Stimulated activated CD4-positive, alpha-beta T cell treated with anti-CD3 and anti-CD28 coated beads, Interleukin-1b, Interleukin-23, amount 100 ng/mL, for 1 hour (primary cell): Measurements from ENCODE around the gene ENPP1.
"Not testable (repeated sequence)": the region's sequence is repeated elsewhere in the genome, so short reads cannot be mapped to it uniquely, and the experiment has no call there.

Experiments used
- DNase-seq, 2 donors: peaks; one replicate each; pipeline ENCODE4 v3.0.0-alpha.2; 2020; ENCODE audit warnings: low read depth in 2 of 2

Gene ENPP1

DNA sequence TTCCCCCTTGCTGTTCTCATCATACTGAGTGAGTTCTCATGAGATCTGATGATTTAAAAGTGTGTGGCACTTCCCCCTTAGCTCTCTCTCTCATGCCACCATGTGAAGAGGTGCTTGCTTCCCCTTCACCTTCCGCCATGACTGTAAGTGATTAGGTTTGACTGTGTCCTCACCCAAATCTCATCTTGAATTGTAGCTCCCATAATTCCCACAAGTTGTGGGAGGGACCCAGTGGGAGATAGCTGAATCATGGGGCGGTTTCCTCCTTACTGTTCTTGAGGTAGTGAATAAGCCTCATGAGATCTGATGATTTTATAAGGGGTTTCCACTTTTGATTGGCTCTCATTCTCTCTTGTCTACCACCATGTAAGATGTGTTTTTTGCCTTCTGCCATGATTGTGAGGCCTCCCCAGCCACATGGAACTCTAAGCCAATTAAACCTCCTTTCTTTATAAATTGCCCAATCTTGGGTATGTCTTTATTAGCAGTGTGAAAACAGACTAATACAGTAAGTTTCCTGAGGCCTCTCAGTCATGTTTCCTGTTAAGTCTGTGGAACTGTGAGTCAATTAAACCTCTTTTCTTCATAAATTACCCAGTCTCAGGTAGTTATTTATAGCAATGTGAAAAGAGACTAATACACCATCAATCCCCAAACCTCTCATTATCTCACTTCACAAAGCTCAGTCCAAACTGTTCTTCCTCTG, 108.4 kb downstream of the ENPP1 start:
- DNase-seq = not testable (repeated sequence)

DNA sequence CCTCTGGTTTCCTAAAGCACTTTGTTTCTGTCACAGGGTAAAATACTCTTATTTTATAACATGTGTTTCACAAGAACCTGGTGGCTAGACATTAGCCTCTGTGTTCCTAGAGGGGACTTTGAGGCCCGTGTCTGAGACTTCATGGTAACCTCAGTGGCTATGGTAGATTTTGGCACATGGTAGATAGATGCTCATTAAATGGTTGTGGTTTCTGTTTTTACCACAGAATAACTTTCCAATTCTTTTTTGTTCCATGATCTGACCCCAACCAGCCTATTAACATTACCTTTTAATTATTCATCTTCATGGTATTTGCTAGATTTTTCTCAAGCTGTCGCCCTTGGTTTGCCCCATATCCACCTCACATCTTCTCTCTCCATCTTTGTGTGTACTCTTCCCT, 109.0 kb downstream of the ENPP1 start:
- no peak for DNase-seq

DNA sequence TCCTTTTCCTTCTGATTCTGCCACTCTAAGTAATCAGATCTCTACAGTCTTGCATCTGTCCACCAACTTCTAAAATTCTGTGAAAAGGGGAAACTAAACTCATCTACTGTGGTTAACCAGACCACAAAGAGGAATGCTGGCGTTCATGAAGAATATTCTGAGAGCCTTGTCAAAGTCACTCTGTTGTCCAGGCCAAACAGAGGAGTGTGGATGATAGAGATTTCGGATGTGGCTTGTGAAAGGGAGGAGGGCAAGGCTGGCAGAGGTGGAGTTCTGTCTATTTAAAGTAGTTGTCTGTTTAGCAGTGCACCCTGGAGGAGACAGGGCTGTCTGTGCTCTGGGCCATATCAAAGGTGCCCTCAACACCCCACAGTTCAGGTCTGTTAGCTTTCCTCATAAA, 109.5 kb downstream of the ENPP1 start:
- DNase-seq = no peak

DNA sequence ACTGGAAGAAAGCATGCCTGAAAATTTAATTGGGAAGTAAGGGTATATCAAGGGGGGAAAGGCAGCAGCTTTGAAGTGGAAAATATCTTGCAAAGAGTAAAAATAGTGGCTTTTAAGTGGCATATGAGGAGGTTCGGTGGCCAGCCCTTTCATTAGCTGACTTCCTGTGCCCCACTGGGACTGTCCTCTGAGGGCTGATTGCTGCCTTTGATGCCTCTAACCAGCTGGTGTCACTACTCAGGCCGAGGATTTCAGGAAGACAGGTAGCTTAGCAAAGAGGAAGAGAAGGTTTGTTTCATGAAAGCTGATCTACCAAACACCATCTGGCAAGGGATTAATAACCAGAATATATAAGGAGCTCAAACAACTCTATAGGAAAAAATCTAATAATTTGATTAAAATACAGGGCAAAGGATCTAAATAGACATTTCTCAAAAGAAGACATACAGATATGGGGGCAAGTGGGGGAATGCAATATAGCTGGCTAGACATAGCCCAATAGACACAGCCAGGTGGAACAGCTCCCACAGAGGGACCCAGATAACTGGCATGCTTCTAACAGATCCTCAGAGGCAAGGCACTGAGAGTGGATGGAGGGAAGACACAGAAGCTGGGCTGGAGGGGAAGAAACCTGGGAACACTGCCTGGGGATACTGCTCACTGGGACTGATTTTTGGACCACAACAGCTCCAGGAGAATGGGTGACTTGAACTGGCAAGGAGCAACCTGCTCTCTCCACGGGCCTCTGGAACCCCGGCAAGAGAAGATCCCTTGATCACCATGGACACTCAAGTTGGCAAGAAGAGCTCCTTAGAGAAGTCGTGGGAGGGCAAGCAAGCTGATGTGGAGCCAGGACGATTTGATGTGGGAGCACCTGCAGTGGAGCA, 110.2 kb downstream of the ENPP1 start:
- DNase-seq = no peak

DNA sequence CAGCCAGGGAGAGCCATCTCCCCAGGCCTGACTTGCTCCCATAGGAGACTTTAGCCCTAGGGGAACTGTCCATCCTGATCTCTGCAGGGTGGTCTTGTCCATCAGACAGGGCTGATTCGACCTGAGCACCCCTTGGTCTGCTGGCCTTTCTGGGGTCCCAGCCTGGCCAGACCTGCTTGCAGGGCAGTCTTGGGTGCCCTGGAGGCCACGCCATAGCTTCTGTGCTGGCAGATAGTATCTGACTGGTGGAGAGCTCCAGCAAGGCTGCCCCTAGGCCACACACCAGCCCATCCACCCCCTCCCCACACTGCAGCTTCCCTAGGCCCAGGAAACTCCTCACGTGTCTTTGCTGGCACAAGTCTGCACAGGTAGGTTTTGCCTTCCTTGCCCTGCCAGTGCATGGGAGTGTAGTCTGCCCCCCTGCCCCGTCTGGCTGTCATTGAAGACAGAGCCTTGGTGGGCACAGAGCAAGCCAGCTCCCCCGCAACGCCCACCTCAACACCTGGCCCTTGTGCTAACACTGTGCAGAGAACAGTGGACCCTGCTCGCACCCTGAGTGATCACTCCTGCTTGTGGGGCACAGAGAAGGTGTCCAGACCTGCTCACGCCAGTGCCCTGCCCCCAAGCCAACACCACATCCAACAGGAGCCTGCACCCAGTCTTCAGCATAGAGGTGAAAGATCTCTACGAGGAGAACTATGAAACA, 111.0 kb downstream of the ENPP1 start:
- no peak for DNase-seq

DNA sequence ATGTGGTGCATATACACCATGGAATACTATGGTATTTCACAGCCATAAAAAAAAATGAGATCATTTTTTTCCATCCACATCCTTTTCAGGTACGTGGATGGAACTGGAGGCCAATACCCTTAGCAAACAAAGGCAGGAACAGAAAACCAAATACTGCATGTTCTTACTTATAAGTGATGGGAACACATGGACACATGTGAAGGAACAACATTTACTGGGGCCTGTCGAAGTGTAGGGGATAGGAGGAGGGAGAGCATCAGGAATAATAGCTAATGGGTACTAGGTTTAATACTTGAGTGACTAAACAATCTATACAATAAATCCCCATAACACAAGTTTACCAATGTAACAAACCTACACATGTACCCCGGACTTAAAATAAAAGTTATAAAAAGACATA, 112.8 kb downstream of the ENPP1 start:
- no peak for DNase-seq

DNA sequence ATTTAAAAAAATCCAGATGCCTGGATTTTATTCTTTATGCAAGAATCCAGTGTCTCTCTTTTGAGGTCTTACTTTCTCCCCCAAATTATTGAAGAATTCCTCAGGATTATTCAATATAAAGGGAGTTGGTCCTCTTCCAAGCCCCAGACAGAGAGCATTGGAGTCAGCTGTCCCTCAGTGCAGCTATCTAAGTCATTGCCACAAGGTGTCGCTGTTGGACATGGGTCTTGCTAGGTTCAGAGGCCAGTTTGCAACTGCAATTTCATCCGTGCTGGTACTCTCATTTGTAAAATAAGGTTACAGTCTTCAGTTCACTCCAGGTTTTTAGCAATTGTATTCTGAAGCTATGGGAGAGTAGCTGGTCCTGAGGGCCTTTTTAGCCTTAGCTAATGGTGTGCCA, 115.5 kb downstream of the ENPP1 start:
- no peak for DNase-seq

DNA sequence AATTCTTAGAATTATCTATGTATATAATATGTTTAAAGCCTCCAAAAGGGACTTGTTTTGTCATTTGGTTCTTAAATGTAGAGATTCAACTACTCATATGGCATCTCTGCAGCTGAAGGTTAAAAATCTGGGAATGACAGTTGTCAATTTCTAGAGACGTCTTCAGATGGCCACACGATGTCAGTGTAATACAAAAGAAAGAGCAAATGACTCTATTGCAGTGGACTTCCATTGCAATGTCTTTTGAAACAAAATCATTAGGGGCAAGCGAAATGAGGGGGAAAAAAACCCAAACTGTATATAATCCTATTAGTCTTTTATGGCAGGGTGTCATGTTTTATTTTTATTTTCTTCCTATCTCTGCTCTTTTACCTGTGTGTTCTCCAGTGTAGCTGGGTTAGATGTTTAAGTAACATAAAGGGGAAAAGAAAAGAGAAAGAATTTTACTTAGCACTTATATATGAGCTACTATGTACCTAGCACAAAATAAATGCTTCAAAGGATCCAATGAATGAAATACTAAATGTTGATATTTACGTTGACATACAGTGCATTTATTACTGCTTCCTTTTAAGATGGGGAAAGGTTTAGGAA, 117.2 kb downstream of the ENPP1 start:
- no peak for DNase-seq

DNA sequence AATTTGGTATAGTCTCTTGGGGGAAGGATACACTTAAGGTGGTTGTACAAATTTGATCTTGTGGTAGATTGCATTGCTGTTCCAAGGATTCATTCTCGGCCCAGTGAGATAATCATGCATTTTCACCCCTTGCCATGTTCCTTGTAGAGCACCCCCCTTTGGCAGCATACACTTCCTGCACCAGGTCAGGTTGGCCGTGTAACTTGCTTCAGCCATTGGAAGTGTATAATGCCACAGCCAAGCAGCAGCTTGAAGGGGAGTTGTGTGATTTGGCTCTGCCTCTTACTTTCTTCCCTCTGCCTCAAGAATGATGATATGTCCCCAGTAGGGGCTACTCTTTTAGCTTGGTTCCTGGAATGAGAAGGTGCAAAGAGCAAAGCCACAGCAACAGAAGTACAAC, 121.4 kb downstream of the ENPP1 start:
- DNase-seq = no peak

DNA sequence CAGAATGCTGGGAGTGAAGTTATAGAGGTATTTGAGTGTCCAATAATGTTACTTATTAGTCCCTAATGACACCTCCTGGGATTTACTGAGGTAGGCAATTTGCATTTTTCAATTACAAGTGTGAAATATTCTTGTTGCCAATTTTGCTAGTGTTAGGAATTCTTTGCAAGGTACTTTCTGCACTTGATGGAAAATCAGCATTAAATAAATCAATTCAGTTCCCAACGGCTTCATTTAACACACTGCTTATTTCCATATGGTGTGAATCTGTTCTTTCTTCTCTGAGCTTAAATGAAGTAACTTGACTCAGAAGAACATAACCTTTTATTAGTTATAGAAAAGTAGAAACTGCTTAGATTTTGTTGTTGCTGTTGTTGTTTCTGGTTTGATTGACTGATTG, 122.2 kb downstream of the ENPP1 start:
- DNase-seq = no peak

DNA sequence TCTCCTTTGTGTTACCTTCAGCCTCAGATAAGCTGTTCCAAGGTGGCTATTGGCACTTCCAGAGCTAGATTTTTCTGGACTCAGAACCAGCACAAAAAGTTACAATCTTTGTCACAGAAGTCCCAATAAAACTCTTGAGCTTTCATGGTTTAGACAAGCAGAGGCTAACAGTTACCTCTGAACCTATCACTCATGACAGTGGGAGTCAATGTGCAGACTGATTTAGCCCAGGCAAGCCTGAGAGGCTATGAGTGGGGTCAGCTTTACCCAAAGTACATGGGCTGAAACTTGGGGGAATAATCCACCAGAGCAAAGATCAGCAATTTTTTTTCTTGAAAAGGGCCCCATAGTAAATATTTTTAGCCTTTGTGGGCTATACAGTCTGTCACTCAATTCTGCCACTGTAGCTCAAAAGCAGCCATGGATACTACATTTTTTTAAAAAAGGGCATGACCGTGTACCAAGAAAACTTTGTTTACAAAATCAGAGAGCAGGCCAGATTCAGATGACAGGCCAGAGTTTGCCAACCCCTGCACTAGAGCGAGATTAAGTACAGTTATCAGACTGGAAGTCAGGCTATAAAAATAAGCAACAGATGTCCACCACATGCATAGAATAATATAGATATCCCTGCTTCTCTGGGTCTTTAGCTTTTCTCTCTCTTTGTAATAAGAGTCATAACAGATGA, 123.4 kb downstream of the ENPP1 start:
- no peak for DNase-seq

DNA sequence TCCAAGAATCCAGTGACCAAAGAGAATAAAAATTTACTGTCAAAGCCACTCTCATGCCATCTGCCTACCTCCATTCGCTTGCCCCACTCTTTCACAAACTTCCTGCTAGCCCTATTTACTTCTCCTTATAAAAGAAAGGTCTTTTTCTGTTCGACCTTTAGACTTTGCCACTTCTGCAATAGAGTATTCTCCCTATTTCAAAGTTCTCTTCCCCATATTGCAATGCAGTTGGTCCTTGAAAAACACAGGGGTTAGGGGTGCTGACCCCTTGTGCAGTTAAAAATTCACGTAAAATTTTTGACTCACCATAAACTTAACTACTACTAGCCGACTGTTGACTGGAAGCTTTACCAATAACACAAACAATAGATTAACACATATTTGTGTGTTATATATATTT, 128.3 kb downstream of the ENPP1 start:
- no peak for DNase-seq

DNA sequence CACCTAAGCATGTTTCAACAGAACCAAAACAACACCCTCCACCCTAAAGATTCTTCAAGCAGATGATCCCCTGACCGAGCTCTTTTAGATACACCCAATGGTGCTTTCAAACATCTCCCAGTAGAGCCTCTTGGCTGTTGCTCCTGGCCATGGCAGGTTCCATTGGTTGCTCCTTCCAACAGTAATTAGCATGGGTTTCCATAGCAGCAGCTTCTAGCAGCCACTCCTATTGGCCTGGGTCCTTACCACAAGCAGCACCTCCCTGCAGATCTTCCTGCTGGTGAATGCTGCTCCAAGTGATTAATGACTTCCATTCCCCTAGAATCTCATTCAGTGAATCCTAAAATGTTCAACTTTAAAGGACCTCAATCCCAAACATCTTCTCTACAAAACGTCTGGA, 129.4 kb downstream of the ENPP1 start:
- DNase-seq = no peak

DNA sequence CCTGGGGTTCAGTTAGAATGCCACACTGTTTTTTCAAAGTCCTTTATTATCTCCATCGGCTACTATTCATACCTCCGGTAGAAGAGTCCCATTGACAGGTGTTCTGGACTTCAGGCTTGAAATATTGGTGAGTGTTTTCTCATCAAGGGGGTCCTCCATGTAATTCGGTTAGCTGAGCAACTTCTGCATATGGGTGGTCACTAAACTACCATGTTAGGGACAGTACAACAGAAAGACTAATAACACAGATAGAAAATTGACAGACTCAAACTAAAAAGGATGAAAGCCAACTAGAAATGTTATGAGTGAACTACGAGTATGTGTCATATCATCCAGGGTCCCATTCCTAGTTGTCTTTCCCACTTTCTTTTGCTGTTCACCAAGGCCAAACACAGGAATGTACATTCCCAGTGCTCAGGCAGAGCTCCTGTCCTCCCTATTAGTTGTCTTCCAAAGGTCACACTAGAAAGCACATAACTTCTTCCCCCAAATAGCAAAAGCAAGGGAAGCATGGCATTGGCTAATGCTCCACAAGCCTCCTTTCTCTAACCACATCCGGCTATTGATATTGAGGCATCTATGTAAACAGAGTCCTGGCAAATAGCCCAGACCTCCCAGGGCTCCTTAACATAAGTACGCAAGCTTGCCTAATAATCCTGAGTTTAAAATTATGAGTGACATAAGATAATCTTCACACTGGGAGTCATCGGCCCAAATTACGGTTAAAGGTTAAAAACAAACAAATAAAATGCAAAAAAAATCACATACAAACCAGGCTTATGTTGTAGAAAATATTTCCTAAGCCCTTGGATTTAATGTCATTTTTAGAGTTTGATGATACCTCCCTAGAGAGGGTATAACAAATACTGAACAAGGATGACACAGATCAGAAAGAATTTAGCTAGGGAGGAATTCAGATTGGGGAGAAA, 130.1 kb downstream of the ENPP1 start:
- DNase-seq = no peak
